HepG2 (cell line): ENCODE measurements around the gene RASL10A. TPM values are rescaled to one million over a fixed set of nuclear protein-coding genes. Genes with fewer than 3 reads are reported as not detected.

Source experiments
- ELF1 ChIP-seq: sonication (generic); formaldehyde crosslinking; IDR thresholded peaks from 2 replicates; pipeline ENCODE4 v1.4.0; 2020; ENCODE audit warnings: missing genetic modification reagents
- KMT2A ChIP-seq: sonication (generic); formaldehyde crosslinking; IDR thresholded peaks from 2 replicates; pipeline ENCODE4 v1.4.0; 2020; ENCODE audit warnings: missing genetic modification reagents
- SSRP1 ChIP-seq: IDR thresholded peaks from 2 replicates; pipeline ENCODE4 v1.6.1; 2016; ENCODE audit warnings: control low read depth
- YY1 ChIP-seq: IDR thresholded peaks from 2 replicates; pipeline ENCODE4 v1.6.1; 2011; ENCODE audit warnings: low read length, low read depth, moderate library complexity, mild to moderate bottlenecking; ENCODE audit not compliant: insufficient read depth, insufficient replicate concordance
- ZNF207 ChIP-seq: fragments of 450-650 bp; IDR thresholded peaks from 2 replicates; pipeline ENCODE4 v1.6.1; 2016; ENCODE audit warnings: antibody characterized with exemption, borderline replicate concordance
- ZNF441 ChIP-seq: sonication (generic); formaldehyde crosslinking; IDR thresholded peaks from 2 replicates; pipeline ENCODE4 v1.7.0; 2021; ENCODE audit warnings: missing genetic modification reagents, borderline replicate concordance
- polyA plus RNA-seq, 8 experiments: library from polyadenylated mRNA; depleted of rRNA in 3 of 8; stranded (reverse) in 7 of 8; unstranded in 1 of 8; fragments of >200 nt; fragmentation: Illumina TruSeq in 4 of 8; extraction: Trizol in 4 of 8; gene quantifications; 2 replicates each; pipeline versions ENCODE4 v1.2.1 to v1.2.3, GENCODE V29; 2011 to 2016; ENCODE audit warnings: low read depth in 4 of 8, missing spikeins in 1 of 8, mixed read lengths in 1 of 8; ENCODE audit not compliant: insufficient read depth in 1 of 8
- total RNA-seq, 5 experiments: library from RNA; depleted of rRNA; stranded (reverse); fragments of >200 nt; fragmentation: Illumina TruSeq; extraction: Trizol; gene quantifications; 2 replicates each; pipeline ENCODE4 v1.2.3, GENCODE V29; 2016; ENCODE audit warnings: low read depth in 1 of 5
- TF ChIP-seq, protein P1 (sequence below): sonication (generic); formaldehyde crosslinking; IDR thresholded peaks from 2 replicates; pipeline ENCODE4 v1.5.0; 2020; ENCODE audit warnings: mild to moderate bottlenecking, missing genetic modification reagents, borderline replicate concordance
- TF ChIP-seq, protein P2 (sequence below): sonication (generic); formaldehyde crosslinking; IDR thresholded peaks from 2 replicates; pipeline ENCODE4 v1.5.1; 2020; ENCODE audit warnings: missing genetic modification reagents, mild to moderate bottlenecking, borderline replicate concordance

Gene RASL10A
- total and polyA plus RNA-seq, 2 of the 13 experiments (the other 11 are each of a cell fraction or from before 2014, with no cell fraction given), result 0.05 to 0.22 TPM

DNA sequence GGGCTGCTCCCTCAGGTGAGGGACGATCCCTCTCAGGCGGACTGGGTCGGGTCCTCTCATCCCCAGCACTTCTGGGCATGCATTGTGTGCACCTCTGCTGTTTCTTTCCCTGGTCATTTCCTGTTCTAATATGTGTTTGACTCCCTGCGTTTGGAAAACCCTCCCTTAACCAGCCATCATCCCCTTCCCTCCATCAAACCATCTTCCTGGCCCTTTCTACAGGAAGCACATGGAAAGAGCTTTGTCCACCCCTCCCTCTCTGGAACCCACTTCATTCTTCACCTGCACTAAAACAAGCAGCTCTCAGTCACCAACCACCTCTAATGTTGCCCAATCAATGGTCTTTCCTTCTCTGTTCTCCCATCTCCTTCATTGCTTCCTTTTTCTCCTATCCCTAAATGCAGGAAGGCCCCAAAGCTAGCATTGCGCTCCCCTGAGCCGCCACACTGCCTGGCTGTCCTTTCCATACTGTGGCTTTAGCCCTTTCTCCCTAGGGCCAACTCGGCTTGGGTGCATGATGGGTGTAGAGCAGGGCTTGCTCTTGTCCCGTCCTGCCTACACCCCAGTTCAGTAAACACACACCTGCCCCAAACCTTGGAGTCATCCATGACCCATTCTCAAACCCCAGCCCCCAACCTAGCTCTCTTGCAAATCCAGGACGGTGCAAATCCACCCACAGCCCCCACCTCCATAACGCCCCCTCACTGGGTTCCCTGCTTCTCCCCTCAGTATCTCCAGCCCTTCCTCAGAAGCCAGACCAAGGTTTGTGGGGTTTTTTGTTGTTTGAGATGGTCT is 14.5 kb downstream of the RASL10A start (continued):
- TF ChIP-seq, protein P1, sequence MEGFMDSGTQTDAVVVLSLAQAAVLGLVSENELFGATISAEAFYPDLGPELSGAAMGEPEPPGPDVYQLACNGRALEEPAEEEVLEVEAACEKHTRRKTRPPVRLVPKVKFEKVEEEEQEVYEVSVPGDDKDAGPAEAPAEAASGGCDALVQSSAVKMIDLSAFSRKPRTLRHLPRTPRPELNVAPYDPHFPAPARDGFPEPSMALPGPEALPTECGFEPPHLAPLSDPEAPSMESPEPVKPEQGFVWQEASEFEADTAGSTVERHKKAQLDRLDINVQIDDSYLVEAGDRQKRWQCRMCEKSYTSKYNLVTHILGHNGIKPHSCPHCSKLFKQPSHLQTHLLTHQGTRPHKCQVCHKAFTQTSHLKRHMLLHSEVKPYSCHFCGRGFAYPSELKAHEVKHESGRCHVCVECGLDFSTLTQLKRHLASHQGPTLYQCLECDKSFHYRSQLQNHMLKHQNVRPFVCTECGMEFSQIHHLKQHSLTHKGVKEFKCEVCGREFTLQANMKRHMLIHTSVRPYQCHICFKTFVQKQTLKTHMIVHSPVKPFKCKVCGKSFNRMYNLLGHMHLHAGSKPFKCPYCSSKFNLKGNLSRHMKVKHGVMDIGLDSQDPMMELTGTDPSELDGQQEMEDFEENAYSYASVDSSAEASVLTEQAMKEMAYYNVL (CRISPR knock-in tag), result 0 out of 2 replicates have a peak, but pooled peaks have one; percentile 33
- TF ChIP-seq YY1, result no peak
- TF ChIP-seq, protein P2, sequence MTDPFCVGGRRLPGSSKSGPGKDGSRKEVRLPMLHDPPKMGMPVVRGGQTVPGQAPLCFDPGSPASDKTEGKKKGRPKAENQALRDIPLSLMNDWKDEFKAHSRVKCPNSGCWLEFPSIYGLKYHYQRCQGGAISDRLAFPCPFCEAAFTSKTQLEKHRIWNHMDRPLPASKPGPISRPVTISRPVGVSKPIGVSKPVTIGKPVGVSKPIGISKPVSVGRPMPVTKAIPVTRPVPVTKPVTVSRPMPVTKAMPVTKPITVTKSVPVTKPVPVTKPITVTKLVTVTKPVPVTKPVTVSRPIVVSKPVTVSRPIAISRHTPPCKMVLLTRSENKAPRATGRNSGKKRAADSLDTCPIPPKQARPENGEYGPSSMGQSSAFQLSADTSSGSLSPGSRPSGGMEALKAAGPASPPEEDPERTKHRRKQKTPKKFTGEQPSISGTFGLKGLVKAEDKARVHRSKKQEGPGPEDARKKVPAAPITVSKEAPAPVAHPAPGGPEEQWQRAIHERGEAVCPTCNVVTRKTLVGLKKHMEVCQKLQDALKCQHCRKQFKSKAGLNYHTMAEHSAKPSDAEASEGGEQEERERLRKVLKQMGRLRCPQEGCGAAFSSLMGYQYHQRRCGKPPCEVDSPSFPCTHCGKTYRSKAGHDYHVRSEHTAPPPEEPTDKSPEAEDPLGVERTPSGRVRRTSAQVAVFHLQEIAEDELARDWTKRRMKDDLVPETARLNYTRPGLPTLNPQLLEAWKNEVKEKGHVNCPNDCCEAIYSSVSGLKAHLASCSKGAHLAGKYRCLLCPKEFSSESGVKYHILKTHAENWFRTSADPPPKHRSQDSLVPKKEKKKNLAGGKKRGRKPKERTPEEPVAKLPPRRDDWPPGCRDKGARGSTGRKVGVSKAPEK (CRISPR knock-in tag), result no peak
- no peak for TF ChIP-seq SSRP1 (CRISPR knock-in tag)
- no peak for TF ChIP-seq ZNF207
- no peak for TF ChIP-seq KMT2A (CRISPR knock-in tag)
- TF ChIP-seq ELF1, result no peak
- TF ChIP-seq ZNF441 (CRISPR knock-in tag), result no peak
